Common myeloid progenitor, CD34-positive (primary cell): Measurements from ENCODE around the gene ENTPD7.

Source experiments
- CTCF ChIA-PET: fragments of 350-600 bp; sonication (Branson Sonifier 250); formaldehyde crosslinking; loops from one replicate; lab custom pipeline; 2021; ENCODE audit warnings: antibody characterized with exemption; lab: Charles Lee
- POLR2A ChIA-PET: fragments of 350-600 bp; sonication (Branson Sonifier 250); formaldehyde crosslinking; loops from one replicate; lab custom pipeline; 2021; ENCODE audit warnings: antibody characterized with exemption; lab: Charles Lee
- DNase-seq, 3 donors: peaks; one replicate each; pipeline versions ENCODE4 v3.0.0 to v3.0.0-alpha.2; 2013
- H3K27ac ChIP-seq, 2 experiments: 1 replicate in 1 of 2; 2 replicates in 1 of 2; pipeline ENCODE4 v1.7.0; 2013; ENCODE audit warnings: inconsistent platforms in 2 of 2, low read length in 2 of 2, mild to moderate bottlenecking in 2 of 2, low read depth in 1 of 2, moderate library complexity in 1 of 2; ENCODE audit not compliant: severe bottlenecking in 2 of 2, insufficient read depth in 1 of 2, poor library complexity in 1 of 2
- H3K27me3 ChIP-seq, 5 experiments: replicated peaks in 2 of 5; 1 replicate in 3 of 5; 2 replicates in 2 of 5; pipeline versions ENCODE4 v1.6.1 to v1.7.0; 2013; ENCODE audit warnings: low read length in 4 of 5, mild to moderate bottlenecking in 2 of 5, moderate library complexity in 2 of 5, inconsistent platforms in 1 of 5; ENCODE audit not compliant: insufficient read depth in 5 of 5, control insufficient read depth in 4 of 5
- H3K36me3 ChIP-seq, 4 experiments: 1 replicate in 2 of 4; 2 replicates in 2 of 4; pipeline versions ENCODE4 v1.6.1 to v1.7.0; 2013; ENCODE audit warnings: low read length in 3 of 4, control low read depth in 1 of 4, mild to moderate bottlenecking in 1 of 4; ENCODE audit not compliant: control insufficient read depth in 4 of 4, insufficient read depth in 4 of 4
- H3K4me1 ChIP-seq, 4 experiments: 1 replicate in 3 of 4; 2 replicates in 1 of 4; pipeline versions ENCODE4 v1.6.1 to v1.7.1; 2013; ENCODE audit warnings: low read length in 3 of 4, mild to moderate bottlenecking in 3 of 4, control low read depth in 1 of 4, inconsistent platforms in 1 of 4, moderate library complexity in 1 of 4; ENCODE audit not compliant: control insufficient read depth in 4 of 4, insufficient read depth in 4 of 4; ENCODE audit errors: control extremely low read depth in 1 of 4
- H3K4me3 ChIP-seq, 7 experiments: 1 replicate in 4 of 7; 2 replicates in 3 of 7; pipeline versions ENCODE4 v1.5.1 to v1.7.0; 2013; ENCODE audit warnings: mild to moderate bottlenecking in 7 of 7, low read length in 6 of 7, moderate library complexity in 6 of 7, inconsistent platforms in 2 of 7, low read depth in 2 of 7, control low read depth in 1 of 7; ENCODE audit not compliant: insufficient read depth in 4 of 7, control insufficient read depth in 1 of 7; ENCODE audit errors: extremely low read depth in 1 of 7
- H3K9me3 ChIP-seq, 5 experiments: 1 replicate in 4 of 5; 2 replicates in 1 of 5; pipeline versions ENCODE4 v1.6.1 to v1.7.1; 2013; ENCODE audit warnings: low read length in 4 of 5, mild to moderate bottlenecking in 2 of 5, inconsistent platforms in 1 of 5, low read depth in 1 of 5, moderate library complexity in 1 of 5; ENCODE audit not compliant: control insufficient read depth in 4 of 5, insufficient read depth in 2 of 5; ENCODE audit errors: control extremely low read depth in 1 of 5
- WGBS: methylation state at CpG from one replicate; pipeline ENCODE4 v1.1.5; 2013; ENCODE audit not compliant: insufficient coverage; 5-methylcytosine and 5-hydroxymethylcytosine counted together

The ENTPD7 gene

DNA sequence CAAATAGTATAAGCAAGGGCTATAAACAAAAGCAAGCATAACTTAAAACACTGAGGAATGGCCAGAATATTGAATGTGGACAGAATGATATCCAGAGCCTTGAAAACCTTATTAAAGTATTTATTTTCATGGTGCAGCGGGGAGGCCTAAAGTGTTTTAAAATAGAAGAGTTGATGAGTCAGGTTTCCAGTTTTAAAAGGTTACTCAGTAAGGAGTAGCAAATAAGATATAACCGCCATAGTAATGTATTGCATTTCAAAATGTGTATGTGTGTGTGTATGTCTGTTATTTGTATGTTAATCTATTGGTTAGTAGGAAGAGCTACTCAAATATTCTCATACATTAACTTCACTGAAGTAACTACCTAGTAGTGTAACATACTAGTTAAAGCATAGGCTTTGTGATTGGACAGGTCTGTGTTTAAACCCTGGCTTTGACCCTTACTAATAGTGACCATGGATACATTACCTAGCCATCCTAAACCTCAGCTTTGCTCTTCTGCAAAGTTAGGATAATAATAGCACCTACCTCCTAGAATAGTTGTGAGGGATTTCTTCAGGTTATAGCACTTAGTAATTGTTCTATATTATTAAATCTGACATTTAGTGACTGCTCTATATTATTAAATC is 89.6 kb downstream of the ENTPD7 start:
- CTCF ChIA-PET = interaction anchor here (1.2 kb wide), 1 partner anchor 17 kb away, joined by 4 read pairs; the partner anchor contains the start of genes COX15 and CUTC
- H3K27me3 ChIP-seq = no peaks in the 10 kb centered on the region
- DNase-seq = no peak
- 100% methylated on average over 1 of the region's 2 CpGs for WGBS
- POLR2A ChIA-PET = interaction anchor here (0.7 kb wide), 1 partner anchor 18 kb away, joined by 4 read pairs; no protein-coding TSS in a partner anchor
- H3K4me1 ChIP-seq = no peaks in the 10 kb centered on the region
- H3K27ac ChIP-seq = no peak overlapping the region
- H3K4me3 ChIP-seq = no peak overlapping the region
- H3K9me3 ChIP-seq = no peaks in the 10 kb centered on the region
- peaks cover 15 to 81% (median 56%) of the 10 kb centered on the region in 4 experiments for H3K36me3 ChIP-seq

DNA sequence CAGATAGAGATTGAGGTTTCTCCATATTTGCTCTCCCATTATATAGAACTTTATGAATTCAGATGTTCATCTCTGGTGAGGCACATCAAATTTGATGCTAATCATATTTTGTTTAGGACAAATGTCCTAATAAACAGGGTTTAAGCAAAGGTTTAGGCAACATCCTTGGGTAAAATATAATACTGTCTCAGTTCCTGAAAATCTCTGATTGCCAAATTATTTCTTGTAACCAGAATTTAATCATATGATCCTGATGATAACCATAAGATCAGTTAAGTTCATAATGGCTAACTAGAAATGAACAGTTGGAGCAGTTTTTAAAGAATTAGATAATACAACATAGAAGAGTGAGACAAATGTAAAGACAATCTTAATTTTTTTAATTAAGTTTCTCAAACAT is 91.3 kb downstream of the ENTPD7 start:
- Histone ChIP-seq H3K27ac (no peak overlapping the region), H3K9me3 (no peaks in the 10 kb centered on the region), H3K4me1 (no peaks in the 10 kb centered on the region), H3K27me3 (no peaks in the 10 kb centered on the region), H3K36me3 (peaks cover 17 to 86% (median 59%) of the 10 kb centered on the region in 4 experiments), H3K4me3 (no peak overlapping the region)
- ChIA-PET POLR2A (no interaction called here), CTCF (interaction anchor here (1.5 kb wide), 1 partner anchor 15 kb away, joined by 3 read pairs; no protein-coding TSS in a partner anchor)
- no peak for DNase-seq

DNA sequence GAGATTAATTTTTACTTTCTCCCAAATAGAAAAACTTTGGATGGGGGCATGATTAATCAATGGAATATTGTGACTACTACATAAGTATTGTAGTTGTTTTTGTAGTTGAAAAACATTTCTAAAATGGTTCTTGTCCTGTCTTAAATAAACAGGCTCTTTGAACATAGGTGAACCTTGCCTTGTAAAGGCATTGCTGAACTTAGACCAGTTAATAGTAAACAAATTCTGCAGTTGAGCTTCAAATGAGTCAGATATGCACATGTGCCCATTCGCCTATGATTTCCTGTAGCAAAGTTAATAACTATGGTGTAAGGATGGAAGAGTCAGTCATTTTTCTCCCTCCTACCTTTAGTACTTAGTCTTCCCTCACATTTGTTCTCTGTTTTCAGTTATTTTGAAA is 95.4 kb downstream of the ENTPD7 start:
- ChIA-PET CTCF (no interaction called here), POLR2A (no interaction called here)
- H3K27me3 ChIP-seq = no peaks in the 10 kb centered on the region
- no peak overlapping the region for H3K4me3 ChIP-seq
- H3K36me3 ChIP-seq = peaks cover 31 to 87% (median 62%) of the 10 kb centered on the region in 4 experiments
- no peaks in the 10 kb centered on the region for H3K9me3 ChIP-seq
- H3K4me1 ChIP-seq = no peaks in the 10 kb centered on the region
- DNase-seq = no peak
- WGBS = no CpG with 5 or more reads among the region's 1 CpG
- no peak overlapping the region for H3K27ac ChIP-seq
